OCI-LY7 (cell line): Measurements from ENCODE around the gene BCAS4. TPM values are rescaled to one million over a fixed set of nuclear protein-coding genes. Genes with fewer than 3 reads are reported as not detected.

Source experiments
- BruUV-seq: library from RNA; stranded (reverse); fragments of 400-500 nt; replicated peaks from 2 replicates; lab custom pipeline; 2021; lab: Mats Ljungman, UMichigan
- CTCF ChIA-PET: fragments of 300-600 bp; sonication (Branson Sonifier 250); formaldehyde crosslinking; loops from one replicate; lab custom pipeline; 2022; ENCODE audit warnings: antibody characterized with exemption; ENCODE audit not compliant: unreplicated experiment; lab: Charles Lee
- POLR2A ChIA-PET: fragments of 300-600 bp; sonication (Branson Sonifier 250); formaldehyde crosslinking; loops from one replicate; lab custom pipeline; 2022; ENCODE audit warnings: antibody characterized with exemption; lab: Charles Lee
- DNase-seq: peaks from one replicate; pipeline ENCODE4 v3.0.0-alpha.2; 2015; ENCODE audit warnings: low spot score
- H2AFZ ChIP-seq: fragments of 200-600 bp; sonication (generic), shearing (Covaris generic); 2 replicates; pipeline ENCODE4 v1.6.1; 2014; ENCODE audit warnings: mild to moderate bottlenecking, antibody characterized with exemption, low read length, moderate library complexity
- H3K27ac ChIP-seq: fragments of 200-600 bp; sonication (generic); 2 replicates; pipeline ENCODE4 v1.5.1; 2014; ENCODE audit warnings: mixed run types, low read depth, mild to moderate bottlenecking, moderate library complexity, low read length, inconsistent platforms; ENCODE audit not compliant: poor library complexity, severe bottlenecking
- H3K36me3 ChIP-seq: fragments of 200-600 bp; sonication (generic); 2 replicates; pipeline ENCODE4 v1.6.1; 2014; ENCODE audit warnings: mild to moderate bottlenecking, antibody characterized with exemption, low read length, moderate library complexity, mixed read lengths; ENCODE audit not compliant: insufficient read depth
- H3K4me1 ChIP-seq: fragments of 200-600 bp; sonication (generic); 2 replicates; pipeline ENCODE4 v1.5.1; 2014; ENCODE audit warnings: mild to moderate bottlenecking, low read length; ENCODE audit not compliant: insufficient read depth, poor library complexity, severe bottlenecking
- H3K4me2 ChIP-seq: fragments of 200-600 bp; sonication (generic); 2 replicates; pipeline ENCODE4 v1.6.1; 2014; ENCODE audit warnings: mild to moderate bottlenecking, low read length
- H3K4me3 ChIP-seq: fragments of 200-600 bp; sonication (generic); 2 replicates; pipeline ENCODE4 v1.5.1; 2014; ENCODE audit warnings: mild to moderate bottlenecking, low read depth, low read length; ENCODE audit not compliant: poor library complexity, severe bottlenecking
- H3K79me2 ChIP-seq: fragments of 200-600 bp; sonication (generic); 2 replicates; pipeline ENCODE4 v1.6.1; 2016; ENCODE audit warnings: low read depth, mild to moderate bottlenecking, low read length, moderate library complexity, mixed read lengths; ENCODE audit not compliant: insufficient read depth
- H3K9me2 ChIP-seq: fragments of 200-600 bp; sonication (generic); 2 replicates; pipeline ENCODE4 v1.6.1; 2016; ENCODE audit warnings: mild to moderate bottlenecking, low read length, mixed read lengths; ENCODE audit not compliant: insufficient read depth
- H3K9me3 ChIP-seq: fragments of 200-600 bp; sonication (generic); 2 replicates; pipeline ENCODE4 v1.6.1; 2014; ENCODE audit warnings: mild to moderate bottlenecking, mixed run types, low read length, mixed read lengths
- H4K20me1 ChIP-seq: fragments of 200-600 bp; sonication (generic); 2 replicates; pipeline ENCODE4 v1.6.1; 2014; ENCODE audit warnings: mild to moderate bottlenecking, antibody characterized with exemption, low read length, moderate library complexity, mixed read lengths; ENCODE audit not compliant: insufficient read depth
- EZH2phosphoT487 ChIP-seq: fragments of 200-600 bp; sonication (generic); IDR thresholded peaks from 2 replicates; pipeline ENCODE4 v1.6.1; 2018; ENCODE audit warnings: low read depth, borderline replicate concordance, mild to moderate bottlenecking, mixed run types, antibody characterized with exemption, low read length, moderate library complexity, mixed read lengths
- intact Hi-C: fragments of 100-400 bp; cut with micrococcal nuclease; formaldehyde crosslinking; loops from one replicate; pipeline ENCODE4 v1.10.0; 2022; ENCODE audit not compliant: unreplicated experiment
- total RNA-seq, 2 experiments: library from RNA; depleted of rRNA in 1 of 2; stranded (reverse); fragments of >200 nt in 1 of 2; shearing (Covaris generic) in 1 of 2; gene quantifications; 2 replicates each; pipeline ENCODE4 v1.2.3, GENCODE V29; 2014 to 2022
- TF ChIP-seq, protein P1 (sequence below): fragments of 200-600 bp; sonication (generic); conservative IDR thresholded peaks from 2 replicates; pipeline ENCODE4 v1.5.1; 2014; ENCODE audit warnings: mild to moderate bottlenecking, antibody characterized with exemption, low read length, moderate library complexity, mixed read lengths

BCAS4 gene
- total RNA-seq, 2 experiments from 2014 or later = 173 to 181 TPM

DNA sequence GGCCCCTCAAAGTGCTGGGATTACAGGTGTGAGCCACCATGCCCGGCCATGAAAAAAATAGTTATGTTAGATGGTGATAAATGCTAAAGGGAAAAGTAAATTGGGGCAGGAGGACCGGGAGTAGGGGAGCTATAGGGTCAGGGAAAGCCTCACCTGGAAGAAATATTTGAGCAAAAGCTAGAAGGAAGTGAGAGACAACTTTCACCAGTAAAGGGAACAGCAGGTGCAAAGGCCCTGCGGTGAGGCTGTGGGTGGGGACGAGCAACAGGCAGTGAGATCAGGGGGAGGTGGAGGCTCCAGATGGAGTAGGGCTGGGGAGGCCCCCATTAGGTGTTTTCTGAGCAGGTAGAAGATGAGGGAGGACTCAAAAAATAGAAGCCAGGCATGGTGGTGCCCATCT lies 16.0 kb downstream of the BCAS4 start:
- ChIA-PET CTCF (interaction anchor here (1.2 kb wide), 1 partner anchor 11 kb away, joined by 5 read pairs; no protein-coding TSS in a partner anchor), POLR2A (interaction anchor here (0.5 to 15.6 kb wide), 3 partner anchors 12 to 146 kb away, joined by 3 to 230 read pairs (median 7); partner anchors contain the start of genes ADNP and BCAS4)
- no peaks in the 10 kb centered on the region for H4K20me1 ChIP-seq
- peaks cover 92% of the 10 kb centered on the region for H3K79me2 ChIP-seq
- H3K4me2 ChIP-seq = peak overlapping the region; percentile 75
- no peaks in the 10 kb centered on the region for H3K9me2 ChIP-seq
- intact Hi-C loops = loop anchor here (5.0 kb wide), 1 partner anchor 571 kb away; no protein-coding TSS in a partner anchor
- peaks cover 100% of the 10 kb centered on the region for H3K4me1 ChIP-seq
- H3K27ac ChIP-seq = peak overlapping the region; percentile 97
- H3K9me3 ChIP-seq = peaks cover 7% of the 10 kb centered on the region; the same call in 1 of the 2 replicates
- DNase-seq = peak; percentile 68
- H2AFZ ChIP-seq = no peak overlapping the region
- H3K36me3 ChIP-seq = peaks cover 40% of the 10 kb centered on the region
- peak overlapping the region; percentile 31 for H3K4me3 ChIP-seq
- BruUV-seq = no TSS peak
- no peak for TF ChIP-seq EZH2phosphoT487
- TF ChIP-seq, protein P1, sequence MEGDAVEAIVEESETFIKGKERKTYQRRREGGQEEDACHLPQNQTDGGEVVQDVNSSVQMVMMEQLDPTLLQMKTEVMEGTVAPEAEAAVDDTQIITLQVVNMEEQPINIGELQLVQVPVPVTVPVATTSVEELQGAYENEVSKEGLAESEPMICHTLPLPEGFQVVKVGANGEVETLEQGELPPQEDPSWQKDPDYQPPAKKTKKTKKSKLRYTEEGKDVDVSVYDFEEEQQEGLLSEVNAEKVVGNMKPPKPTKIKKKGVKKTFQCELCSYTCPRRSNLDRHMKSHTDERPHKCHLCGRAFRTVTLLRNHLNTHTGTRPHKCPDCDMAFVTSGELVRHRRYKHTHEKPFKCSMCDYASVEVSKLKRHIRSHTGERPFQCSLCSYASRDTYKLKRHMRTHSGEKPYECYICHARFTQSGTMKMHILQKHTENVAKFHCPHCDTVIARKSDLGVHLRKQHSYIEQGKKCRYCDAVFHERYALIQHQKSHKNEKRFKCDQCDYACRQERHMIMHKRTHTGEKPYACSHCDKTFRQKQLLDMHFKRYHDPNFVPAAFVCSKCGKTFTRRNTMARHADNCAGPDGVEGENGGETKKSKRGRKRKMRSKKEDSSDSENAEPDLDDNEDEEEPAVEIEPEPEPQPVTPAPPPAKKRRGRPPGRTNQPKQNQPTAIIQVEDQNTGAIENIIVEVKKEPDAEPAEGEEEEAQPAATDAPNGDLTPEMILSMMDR = no peak

DNA sequence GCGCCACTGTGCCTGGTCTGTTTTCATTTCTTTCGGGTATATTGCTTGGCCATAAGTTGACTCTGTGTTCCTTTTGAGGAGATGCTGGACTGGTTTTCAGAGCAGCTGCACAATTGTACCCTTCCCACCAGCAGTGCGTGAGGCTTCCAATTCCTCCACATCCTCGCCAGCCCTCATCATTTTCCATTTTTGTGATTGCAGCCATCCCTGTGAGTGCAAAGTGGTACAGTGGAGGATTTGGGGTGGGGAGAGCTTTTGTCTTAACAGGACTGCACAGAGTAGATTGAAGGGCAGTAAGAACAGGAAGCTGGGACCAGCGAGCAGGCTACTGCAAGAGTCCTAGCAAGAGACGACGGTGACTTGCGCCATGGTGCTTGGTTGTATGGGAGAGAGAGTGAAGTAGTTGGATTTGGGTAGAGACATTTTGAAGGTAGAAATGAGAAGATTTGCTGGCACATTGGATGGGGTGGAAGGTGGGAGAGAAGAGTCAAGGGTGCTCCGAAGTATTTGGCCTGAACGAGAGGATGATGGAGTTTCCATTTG lies 18.3 kb downstream of the BCAS4 start:
- no peaks in the 10 kb centered on the region for H3K9me2 ChIP-seq
- peaks cover 82% of the 10 kb centered on the region for H3K79me2 ChIP-seq
- BruUV-seq = no TSS peak
- peak overlapping the region; percentile 30 for H3K4me3 ChIP-seq
- no peaks in the 10 kb centered on the region for H4K20me1 ChIP-seq
- ChIA-PET POLR2A (interaction anchor here (0.7 to 15.6 kb wide), 4 partner anchors 8 to 119 kb away, joined by 3 to 230 read pairs (median 4); partner anchors contain the start of gene BCAS4), CTCF (interaction anchor here (1.0 kb wide), 2 partner anchors 11 to 23 kb away, joined by 4 read pairs; no protein-coding TSS in a partner anchor)
- H3K27ac ChIP-seq = peak overlapping the region; percentile 97
- no peak overlapping the region for H2AFZ ChIP-seq
- peaks cover 100% of the 10 kb centered on the region for H3K4me1 ChIP-seq
- H3K4me2 ChIP-seq = peak overlapping the region; percentile 75
- peaks cover 30% of the 10 kb centered on the region for H3K36me3 ChIP-seq
- peak; percentile 62 for DNase-seq
- H3K9me3 ChIP-seq = peaks cover 7% of the 10 kb centered on the region; the same call in 1 of the 2 replicates
- no peak for TF ChIP-seq EZH2phosphoT487
- TF ChIP-seq, protein P1 = no peak
- intact Hi-C loops = loop anchor here (5.0 kb wide), 1 partner anchor 569 kb away; no protein-coding TSS in a partner anchor
